Measurements from ENCODE around the gene CPEB4. TPM values are rescaled to one million over a fixed set of nuclear protein-coding genes. Genes with fewer than 3 reads are reported as not detected.

Gene CPEB4
- total and polyA plus RNA-seq, 9 of the 15 experiments (the other 6 are each of a cell fraction or from before 2014, with no cell fraction given), result 7.4 to 21.3 (median 12.4) TPM

DNA sequence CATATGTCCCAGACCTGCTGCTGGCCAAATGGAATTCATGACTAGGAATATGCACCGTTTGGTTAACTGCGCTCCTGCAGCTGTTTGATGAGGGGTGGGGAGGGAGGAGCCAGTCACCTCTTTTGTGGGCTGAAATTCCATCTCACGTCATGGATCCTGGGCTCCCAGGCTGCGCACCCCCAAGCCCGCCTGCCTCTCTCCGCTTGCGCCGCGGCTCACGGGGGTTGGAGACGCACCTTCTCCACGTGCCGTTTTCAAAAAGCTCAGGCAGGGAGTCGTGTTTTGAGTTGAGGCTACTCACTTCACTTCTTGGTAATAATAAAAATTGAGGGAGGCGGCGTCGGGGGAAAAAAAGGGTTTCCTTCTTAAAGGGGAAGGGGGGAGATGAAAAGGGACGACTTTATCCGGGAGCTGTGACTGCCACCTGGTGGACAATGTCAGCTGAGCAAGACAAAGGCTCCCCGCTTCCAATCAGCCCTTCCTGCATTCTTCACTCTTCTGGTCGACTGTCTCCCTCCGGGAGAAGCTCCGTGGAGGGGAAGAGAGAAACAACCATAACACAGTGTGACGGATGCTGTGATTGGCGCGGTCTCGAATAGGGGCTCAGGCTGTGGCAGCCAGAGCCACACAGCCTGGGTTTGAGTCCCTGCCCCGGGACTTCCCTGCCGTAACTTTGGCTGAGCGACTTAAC lies 84.9 kb downstream of the CPEB4 start:
- CTCF ChIA-PET (ENCODE audit: low intra/inter-chr PET ratio), result interaction anchor here (0.6 to 5.4 kb wide), 7 partner anchors 348 to 591 kb away, joined by 3 to 66 read pairs (median 4); partner anchors contain the start of gene BOD1
- peak overlapping the region; percentile 36 for H3K4me3 ChIP-seq
- H3K79me2 ChIP-seq (ENCODE audit: control insufficient read depth, insufficient read depth, low read length), result no peaks in the 10 kb centered on the region
- ATAC-seq (peak; percentile 82), DNase-seq (ENCODE audit: extremely low read depth in 1 of 4, low spot score in 3 of 4) (peak; percentile 81 to 89 (median 82)), FAIRE-seq (peak; percentile 92)
- no peaks in the 10 kb centered on the region for H3K9me3 ChIP-seq (replicated peaks; ENCODE audit: control insufficient read depth, insufficient read depth, low read depth, low read length)
- H4K20me1 ChIP-seq (replicated peaks; ENCODE audit: control insufficient read depth, insufficient read depth, low read length), result no peaks in the 10 kb centered on the region
- peak overlapping the region; percentile 98 for H2AFZ ChIP-seq (ENCODE audit: low read depth, low read length)
- H3K27ac ChIP-seq (ENCODE audit: extremely low read depth, low read depth, low read length), result no peak overlapping the region; the same call in 1 of the 3 replicates
- H3K27me3 ChIP-seq (ENCODE audit: control insufficient read depth in 2 of 2, insufficient read depth in 2 of 2, low read length in 2 of 2), result peaks cover 0 to under 1% of the 10 kb centered on the region in 2 experiments; a peak in 1 of 5 replicates
- H3K9ac ChIP-seq (ENCODE audit: insufficient read depth in 1 of 2, low read depth in 2 of 2, low read length in 2 of 2), result peak overlapping the region; percentile 59 to 81
- peaks cover 28 to 39% of the 10 kb centered on the region in 2 experiments for H3K4me1 ChIP-seq (replicated peaks in 1 of 2; ENCODE audit: control insufficient read depth in 2 of 2, insufficient read depth in 2 of 2, low read length in 2 of 2)
- BruUV-seq (replicated peaks), result no TSS peak
- no peaks in the 10 kb centered on the region for H3K36me3 ChIP-seq (ENCODE audit: control insufficient read depth, insufficient read depth, low read length)
- no peaks in the 10 kb centered on the region for H3K9me1 ChIP-seq (ENCODE audit: control insufficient read depth, insufficient read depth, low read length)
- peak overlapping the region; percentile 88 for H3K4me2 ChIP-seq (ENCODE audit: insufficient read depth, low read length)
- 33% methylated on average over 28 of the region's 30 CpGs for WGBS (ENCODE audit: insufficient coverage, low coverage, missing lambda C conversion rate)
- in situ Hi-C loops (cut with MboI), result no loop called here
- POLR2A ChIA-PET, result interaction anchor here (0.7 kb wide), 1 partner anchor 267 kb away, joined by 3 read pairs; no protein-coding TSS in a partner anchor
- intact Hi-C loops (cut with micrococcal nuclease), result loop anchor here (1.0 to 5.0 kb wide), 4 partner anchors 88 to 354 kb away; no protein-coding TSS in a partner anchor
- TF ChIP-seq POLR2G (IDR thresholded peaks at IDR 0.05; ENCODE audit: low read depth, low read length) (0 out of 2 replicates have a peak, but pooled peaks have one; percentile 10), WHSC1 (IDR thresholded peaks at IDR 0.05; ENCODE audit: low read length) (no peak), ELF1 (tag; IDR thresholded peaks at IDR 0.05) (peak; percentile 47; the same call in 1 of the 2 replicates), TARDBP (IDR thresholded peaks at IDR 0.05) (no peak), RAD21 (CRISPR knock-in tag; conservative IDR thresholded peaks at IDR 0.05 in 1 of 2, IDR thresholded peaks at IDR 0.05 in 1 of 2) (peak; percentile 79 to 93), JUND (IDR thresholded peaks at IDR 0.05; ENCODE audit: borderline replicate concordance, low read depth, low read length) (peak; percentile 30; the same call in 1 of the 2 replicates), JUND (tag; IDR thresholded peaks at IDR 0.05; ENCODE audit: borderline replicate concordance, low read depth, low read length) (no peak), MAZ (CRISPR knock-in tag; conservative IDR thresholded peaks at IDR 0.05 in 1 of 2, IDR thresholded peaks at IDR 0.05 in 1 of 2) (peak in 1 of 2 experiments; percentile 60; a peak in 2 of 4 replicates), STAG1 (CRISPR knock-in tag; IDR thresholded peaks at IDR 0.05; ENCODE audit: borderline replicate concordance) (peak; percentile 74; the same call in 1 of the 2 replicates), HNRNPH1 (optimal IDR thresholded peaks at IDR 0.05; ENCODE audit: low read depth, low read length) (no peak), HNRNPL (IDR thresholded peaks at IDR 0.05; ENCODE audit: low read depth, low read length) (no peak), MTA3 (IDR thresholded peaks at IDR 0.05; ENCODE audit: borderline replicate concordance) (no peak), SP1 (CRISPR knock-in tag; IDR thresholded peaks at IDR 0.05) (peak; percentile 53; the same call in 1 of the 2 replicates), RB1 (IDR thresholded peaks at IDR 0.05; ENCODE audit: low read depth) (peak; percentile 30; the same call in 1 of the 2 replicates), TRIM24 (IDR thresholded peaks at IDR 0.05) (0 out of 4 replicates have a peak, but pooled peaks of 1 of the 2 experiments have one; percentile 17), CREM (IDR thresholded peaks at IDR 0.05; ENCODE audit: low read depth) (0 out of 2 replicates have a peak, but pooled peaks have one; percentile 7)
- TF ChIP-seq, protein P1, sequence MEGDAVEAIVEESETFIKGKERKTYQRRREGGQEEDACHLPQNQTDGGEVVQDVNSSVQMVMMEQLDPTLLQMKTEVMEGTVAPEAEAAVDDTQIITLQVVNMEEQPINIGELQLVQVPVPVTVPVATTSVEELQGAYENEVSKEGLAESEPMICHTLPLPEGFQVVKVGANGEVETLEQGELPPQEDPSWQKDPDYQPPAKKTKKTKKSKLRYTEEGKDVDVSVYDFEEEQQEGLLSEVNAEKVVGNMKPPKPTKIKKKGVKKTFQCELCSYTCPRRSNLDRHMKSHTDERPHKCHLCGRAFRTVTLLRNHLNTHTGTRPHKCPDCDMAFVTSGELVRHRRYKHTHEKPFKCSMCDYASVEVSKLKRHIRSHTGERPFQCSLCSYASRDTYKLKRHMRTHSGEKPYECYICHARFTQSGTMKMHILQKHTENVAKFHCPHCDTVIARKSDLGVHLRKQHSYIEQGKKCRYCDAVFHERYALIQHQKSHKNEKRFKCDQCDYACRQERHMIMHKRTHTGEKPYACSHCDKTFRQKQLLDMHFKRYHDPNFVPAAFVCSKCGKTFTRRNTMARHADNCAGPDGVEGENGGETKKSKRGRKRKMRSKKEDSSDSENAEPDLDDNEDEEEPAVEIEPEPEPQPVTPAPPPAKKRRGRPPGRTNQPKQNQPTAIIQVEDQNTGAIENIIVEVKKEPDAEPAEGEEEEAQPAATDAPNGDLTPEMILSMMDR (IDR thresholded peaks at IDR 0.05 in 2 of 3, conservative IDR thresholded peaks at IDR 0.05 in 1 of 3; ENCODE audit: insufficient read depth in 2 of 3, low read depth in 1 of 3, low read length in 3 of 3), result peak; percentile 81 to 91 (median 88)
- TF ChIP-seq, protein P2, sequence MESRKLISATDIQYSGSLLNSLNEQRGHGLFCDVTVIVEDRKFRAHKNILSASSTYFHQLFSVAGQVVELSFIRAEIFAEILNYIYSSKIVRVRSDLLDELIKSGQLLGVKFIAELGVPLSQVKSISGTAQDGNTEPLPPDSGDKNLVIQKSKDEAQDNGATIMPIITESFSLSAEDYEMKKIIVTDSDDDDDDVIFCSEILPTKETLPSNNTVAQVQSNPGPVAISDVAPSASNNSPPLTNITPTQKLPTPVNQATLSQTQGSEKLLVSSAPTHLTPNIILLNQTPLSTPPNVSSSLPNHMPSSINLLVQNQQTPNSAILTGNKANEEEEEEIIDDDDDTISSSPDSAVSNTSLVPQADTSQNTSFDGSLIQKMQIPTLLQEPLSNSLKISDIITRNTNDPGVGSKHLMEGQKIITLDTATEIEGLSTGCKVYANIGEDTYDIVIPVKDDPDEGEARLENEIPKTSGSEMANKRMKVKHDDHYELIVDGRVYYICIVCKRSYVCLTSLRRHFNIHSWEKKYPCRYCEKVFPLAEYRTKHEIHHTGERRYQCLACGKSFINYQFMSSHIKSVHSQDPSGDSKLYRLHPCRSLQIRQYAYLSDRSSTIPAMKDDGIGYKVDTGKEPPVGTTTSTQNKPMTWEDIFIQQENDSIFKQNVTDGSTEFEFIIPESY (CRISPR knock-in tag; IDR thresholded peaks at IDR 0.05), result peak; percentile 78
